ENCODE results near the gene PPP4R2.
"Not testable (repeated sequence)": the region's sequence is repeated elsewhere in the genome, so short reads cannot be mapped to it uniquely, and the experiment has no call there.

The PPP4R2 gene

DNA sequence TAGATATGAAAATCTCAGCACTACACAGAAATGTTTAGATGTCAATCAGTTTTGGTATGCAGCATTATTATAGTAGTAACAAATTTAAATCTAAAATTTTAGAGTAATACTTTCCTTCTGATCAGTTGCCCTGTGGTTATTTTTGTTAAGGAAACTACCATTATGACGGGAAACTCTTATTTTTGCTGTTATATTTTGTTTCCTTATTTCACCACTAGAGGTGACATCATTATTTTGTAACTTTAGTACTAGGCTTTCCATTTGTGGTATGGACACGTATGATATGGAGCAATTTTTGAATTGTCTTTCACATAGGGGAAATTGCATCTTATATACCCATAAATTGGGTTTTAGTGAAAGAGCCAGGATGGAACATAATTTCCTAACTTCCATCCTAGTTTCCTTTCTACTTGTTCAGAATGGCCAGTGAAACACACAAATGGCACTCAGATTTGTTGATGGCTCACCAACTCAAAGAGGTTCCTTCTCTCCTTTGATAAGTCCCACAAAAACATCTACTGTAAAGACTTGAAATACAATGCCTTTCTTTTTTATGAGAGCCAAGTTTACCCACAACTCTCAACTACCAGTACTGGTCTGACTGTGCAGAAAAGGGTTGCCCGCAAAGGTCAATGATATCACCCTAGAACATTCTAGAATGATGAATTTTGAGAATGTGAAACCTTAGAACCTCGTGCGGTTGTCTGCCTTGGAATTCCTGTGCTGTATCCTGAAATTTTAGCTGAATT lies 19.4 kb upstream of the PPP4R2 start:
- DNase-seq: no peak

DNA sequence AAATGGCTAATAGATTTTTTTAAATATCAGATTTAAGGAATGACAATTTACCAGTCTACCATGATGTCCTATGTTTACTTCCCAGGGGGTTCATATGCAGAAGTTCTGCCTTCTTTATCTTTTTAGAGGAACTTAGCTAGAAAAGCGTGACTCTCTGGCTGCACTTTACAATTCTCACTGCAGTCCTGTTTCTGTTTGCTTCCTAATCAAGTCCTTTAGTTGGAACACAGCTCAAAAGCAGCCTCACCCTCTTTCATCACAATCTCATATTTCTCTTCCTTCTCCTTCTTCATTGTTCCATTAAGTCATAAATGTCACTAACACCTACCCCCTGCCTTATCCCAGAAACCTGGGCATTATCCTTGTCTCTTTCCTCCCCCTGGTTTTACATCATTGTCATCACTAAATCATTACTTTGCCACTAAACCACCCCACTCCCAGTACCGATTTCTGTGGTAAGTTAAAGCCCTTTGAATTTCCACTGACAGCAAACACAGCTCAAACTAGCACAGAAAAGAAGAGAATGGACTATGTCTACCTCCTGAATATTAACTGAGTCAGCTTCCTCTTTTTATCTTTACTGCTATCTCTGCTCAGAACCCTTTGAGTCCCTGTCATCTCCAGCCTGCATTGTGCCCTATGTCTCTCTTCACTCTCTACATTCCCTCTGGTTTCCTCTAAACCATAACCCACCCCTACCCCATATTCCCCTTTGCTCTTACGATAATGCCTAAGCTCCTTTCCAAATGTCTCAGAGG lies 13.8 kb upstream of the PPP4R2 start:
- DNase-seq: no peak

DNA sequence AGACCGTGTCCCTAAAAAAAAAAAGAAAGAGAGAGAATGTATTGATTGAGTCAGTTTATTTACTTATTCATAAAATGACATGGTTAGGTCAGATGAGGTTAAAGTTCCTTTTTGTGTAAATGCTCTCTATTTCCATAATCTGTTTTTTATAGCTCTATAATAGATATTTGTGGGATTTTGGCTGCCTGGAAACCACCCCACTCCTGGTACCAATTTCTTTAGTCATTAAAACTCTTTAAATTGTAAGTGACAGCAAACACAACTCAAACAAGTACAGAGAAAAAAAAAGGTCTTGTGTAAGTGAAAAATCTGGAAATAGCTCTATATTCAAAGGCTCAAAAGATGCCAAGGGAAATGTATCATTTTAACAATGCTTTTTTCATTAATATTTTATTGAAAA lies 11.0 kb upstream of the PPP4R2 start:
- no peak for DNase-seq

DNA sequence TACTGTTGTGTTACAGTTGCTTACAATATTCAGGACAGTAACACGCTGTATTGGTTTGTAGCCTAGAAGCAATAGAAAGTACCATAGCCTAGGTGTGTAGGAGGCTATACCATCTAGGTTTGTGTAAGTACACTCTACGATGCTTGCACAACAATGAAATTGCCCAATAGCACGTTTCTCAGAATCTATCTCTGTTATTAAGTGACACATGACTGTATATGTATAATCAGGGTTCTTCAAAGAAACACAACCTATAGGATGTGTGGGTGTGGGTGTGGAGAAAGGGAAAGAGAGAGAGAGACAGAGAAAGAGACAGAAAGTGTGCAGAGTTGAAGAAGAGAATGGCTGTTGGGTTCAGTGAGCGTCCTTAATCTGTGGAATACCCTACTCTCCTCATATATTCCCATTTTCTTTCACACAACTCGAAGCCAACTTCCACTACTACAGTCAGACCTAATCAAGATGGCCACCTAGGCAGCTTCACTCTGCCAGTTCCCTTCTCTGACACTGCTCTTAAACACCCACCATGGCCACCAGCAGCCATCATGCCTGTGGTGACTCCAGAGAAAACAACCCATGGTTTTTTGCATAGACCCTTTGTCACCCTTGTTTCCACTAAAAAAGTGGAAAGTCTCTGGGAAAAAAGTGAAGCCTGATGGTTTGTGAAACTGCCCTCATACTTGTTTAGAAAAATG lies 5.8 kb upstream of the PPP4R2 start:
- no peak for DNase-seq

DNA sequence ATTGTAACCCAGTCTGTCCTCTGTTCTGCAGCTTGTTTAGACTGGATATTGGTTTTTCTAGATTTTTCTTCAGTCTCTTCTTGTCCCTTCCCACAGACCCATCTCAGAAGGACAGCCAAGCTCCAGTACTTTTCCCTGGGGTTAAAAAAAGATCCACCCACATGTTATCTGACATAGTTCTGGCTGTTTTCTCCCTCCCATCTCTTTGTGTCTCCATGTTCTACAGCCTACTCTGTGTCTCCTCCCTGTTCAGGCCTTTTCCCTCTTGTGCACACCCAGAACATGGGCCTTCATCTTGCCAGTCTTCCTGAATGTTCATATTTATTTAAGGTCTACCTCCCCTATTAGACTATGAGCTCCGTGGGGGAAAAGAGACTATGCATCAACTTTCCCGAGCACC lies 5.1 kb upstream of the PPP4R2 start:
- no peak for DNase-seq

- no peak for DNase-seq
Measured at GRCh38 chr3:72993391-72993790, 3.2 kb upstream of the PPP4R2 start.

- no peak for DNase-seq
Measured at GRCh38 chr3:72995337-72995736, 1.3 kb upstream of the PPP4R2 start.

DNA sequence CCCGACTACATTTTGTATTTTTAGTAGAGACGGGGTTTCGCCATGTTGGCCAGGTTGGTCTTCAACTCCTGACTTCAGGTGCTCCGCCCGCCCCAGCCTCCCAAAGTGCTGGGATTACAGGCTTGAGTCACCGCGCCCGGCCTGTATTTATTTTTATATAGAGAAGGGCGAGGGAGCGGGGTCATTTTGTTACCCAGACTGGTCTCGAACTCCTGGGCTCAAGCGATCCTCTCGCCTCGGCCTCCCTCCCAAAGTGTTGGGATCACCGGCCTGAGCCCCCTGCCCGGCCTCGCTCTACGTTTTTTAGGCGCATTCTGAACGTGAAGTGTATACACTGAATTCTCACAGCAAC lies 514 bp upstream of the PPP4R2 start:
- no peak for DNase-seq

GRCh38 chr3:72997421-72997961 lies 880 bp downstream of the PPP4R2 start:
- DNase-seq: peak; percentile 81

GRCh38 chr3:72998466-72998865 lies 1.9 kb downstream of the PPP4R2 start:
- peak; percentile 10 for DNase-seq

DNA sequence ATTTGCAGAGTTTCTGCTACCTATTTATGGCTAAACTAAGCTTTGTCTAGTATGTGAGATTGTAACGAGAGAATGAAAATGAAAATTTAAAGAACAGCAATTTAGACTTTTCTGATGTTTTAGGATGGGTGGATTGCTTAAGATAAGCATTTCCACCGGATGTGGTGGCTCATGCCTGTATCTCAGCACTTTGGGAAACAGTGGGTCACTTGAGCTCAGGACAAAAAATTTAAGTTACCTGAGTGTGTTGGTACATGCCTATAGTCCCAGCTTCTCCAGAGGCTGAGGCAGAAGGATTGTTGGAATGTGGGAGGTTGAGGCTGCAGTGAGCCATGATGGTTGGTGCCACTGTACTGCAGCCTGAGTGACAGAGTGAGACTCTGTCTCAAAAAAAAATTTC lies 3.3 kb downstream of the PPP4R2 start:
- peak; percentile 16 for DNase-seq

DNA sequence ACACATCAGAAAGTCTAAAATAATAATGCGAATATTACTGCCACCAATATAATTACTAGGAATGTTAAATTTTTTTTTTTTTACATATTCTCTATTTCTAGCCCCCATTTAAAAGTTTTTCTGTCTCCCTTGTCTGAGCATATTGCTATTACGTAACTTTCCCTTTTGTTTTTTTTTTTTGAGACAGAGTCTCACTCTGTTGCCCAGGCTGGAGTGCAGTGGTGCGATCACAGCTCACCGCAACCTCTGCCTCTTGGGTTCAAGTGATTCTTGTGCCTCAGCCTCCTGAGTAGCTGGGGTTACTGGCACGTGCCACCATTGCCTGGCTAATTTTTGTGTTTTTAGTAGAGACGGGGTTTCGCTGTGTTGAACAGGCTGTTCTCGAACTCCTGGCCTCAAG lies 6.4 kb downstream of the PPP4R2 start:
- DNase-seq: not testable (repeated sequence)

- DNase-seq: no peak
Measured at GRCh38 chr3:73004316-73004715, 7.7 kb downstream of the PPP4R2 start.

GRCh38 chr3:73007992-73008712 lies 11.5 kb downstream of the PPP4R2 start:
- no peak for DNase-seq

GRCh38 chr3:73009008-73009407 lies 12.4 kb downstream of the PPP4R2 start:
- no peak for DNase-seq

GRCh38 chr3:73009750-73010149 lies 13.1 kb downstream of the PPP4R2 start:
- DNase-seq: no peak

DNA sequence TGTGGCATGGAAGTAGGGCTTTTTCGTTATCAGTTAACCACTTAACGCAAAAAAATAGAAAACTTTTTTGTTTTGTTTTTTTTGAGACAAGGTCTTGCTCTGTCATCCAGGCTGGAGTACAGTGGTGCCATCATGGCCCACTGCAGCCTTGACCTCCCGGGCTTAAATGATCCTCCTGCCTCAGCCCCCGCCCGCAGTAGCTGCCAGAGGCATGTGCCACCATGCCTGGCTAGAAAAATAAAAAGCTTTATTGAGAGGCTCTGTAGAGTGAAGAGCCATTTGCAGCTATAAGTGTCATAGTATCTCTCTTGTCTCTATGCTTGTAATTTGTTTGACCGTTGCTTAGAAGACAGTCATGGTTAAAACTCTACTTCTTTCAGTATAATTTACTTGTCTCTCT lies 13.5 kb downstream of the PPP4R2 start:
- DNase-seq: no peak

- DNase-seq: no peak
Measured at GRCh38 chr3:73018298-73018697, 21.7 kb downstream of the PPP4R2 start.

DNA sequence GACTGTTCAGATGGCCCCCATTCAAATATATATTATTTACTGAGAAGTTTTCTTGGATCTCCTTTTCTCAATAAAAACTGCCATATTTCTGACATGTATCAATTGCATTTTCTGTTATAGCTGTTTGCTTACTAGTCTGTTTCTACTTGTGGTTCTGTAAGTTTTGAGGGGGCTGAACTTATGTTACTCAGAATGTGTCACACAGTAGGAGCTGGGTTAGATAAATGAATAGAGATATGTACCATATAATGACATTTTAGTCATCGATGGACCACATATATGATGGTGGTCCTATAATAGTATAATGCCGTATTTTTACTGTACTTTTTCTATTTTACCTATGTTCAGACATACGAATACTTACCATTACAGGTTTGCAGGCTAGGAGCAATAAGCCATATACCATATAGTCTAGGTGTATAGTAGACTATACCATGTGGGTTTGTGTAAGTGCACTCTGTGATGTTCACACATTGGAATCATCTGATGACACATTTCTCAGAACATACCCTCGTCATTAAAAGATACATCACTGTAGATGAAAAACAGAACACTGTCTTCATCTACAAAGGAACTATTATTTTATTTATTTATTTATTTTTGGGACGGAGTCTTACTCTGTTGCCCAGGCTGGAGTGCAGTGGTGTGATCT lies 22.3 kb downstream of the PPP4R2 start:
- no peak for DNase-seq

GRCh38 chr3:73021301-73021835 lies 24.8 kb downstream of the PPP4R2 start:
- DNase-seq: no peak

- DNase-seq: no peak
Measured at GRCh38 chr3:73024836-73025235, 28.2 kb downstream of the PPP4R2 start.

- DNase-seq: no peak
Measured at GRCh38 chr3:73026111-73026759, 29.6 kb downstream of the PPP4R2 start.

Data from hematopoietic multipotent progenitor cell treated with erythropoietin and hydrocortisone succinate and interleukin-3 and kit ligand, for 8 days (in vitro differentiated cells).